Testis (tissue), 3 donors: ENCODE results near the gene LRRC26. TPM values are rescaled to one million over a fixed set of nuclear protein-coding genes. Genes with fewer than 3 reads are reported as not detected.

Experiments
- DNase-seq: peaks from one replicate; pipeline ENCODE4 v3.0.0-alpha.2; 2019
- H3K27ac ChIP-seq, 2 donors: fragments of 200-600 bp; sonication (generic); one replicate each; pipeline ENCODE4 v1.5.1; 2019
- H3K27me3 ChIP-seq: fragments of 200-600 bp; sonication (generic); one replicate; pipeline ENCODE4 v1.5.1; 2019
- H3K36me3 ChIP-seq: fragments of 200-600 bp; sonication (generic); one replicate; pipeline ENCODE4 v1.5.1; 2017; ENCODE audit warnings: low read depth; ENCODE audit errors: missing control alignments
- H3K4me1 ChIP-seq: fragments of 200-600 bp; sonication (generic); one replicate; pipeline ENCODE4 v1.5.1; 2019
- H3K4me3 ChIP-seq, 2 donors: fragments of 200-600 bp; sonication (generic); one replicate each; pipeline ENCODE4 v1.5.1; 2017 to 2019
- H3K9me3 ChIP-seq: fragments of 200-600 bp; sonication (generic); one replicate; pipeline ENCODE4 v1.5.1; 2017
- CTCF ChIP-seq, 3 experiments: fragments of 450-650 bp in 2 of 3; fragments of 200-600 bp in 1 of 3; sonication (generic) in 1 of 3; IDR thresholded peaks; one replicate each; pipeline ENCODE4 v1.5.1; 2016 to 2019; ENCODE audit warnings: antibody characterized with exemption in 3 of 3, mild to moderate bottlenecking in 2 of 3, moderate library complexity in 1 of 3
- POLR2A ChIP-seq: fragments of 450-650 bp; IDR thresholded peaks from one replicate; pipeline ENCODE4 v1.6.1; 2017; ENCODE audit warnings: antibody characterized with exemption, mild to moderate bottlenecking, moderate library complexity
- WGBS, 2 donors: methylation state at CpG; one replicate each; pipeline ENCODE4 v1.1.5; 2018; 5-methylcytosine and 5-hydroxymethylcytosine counted together
- intact Hi-C: fragments of 100-400 bp; cut with DNase I; formaldehyde crosslinking; loops from one replicate; pipeline ENCODE4 v1.15.1; 2023; ENCODE audit warnings: low total_unique reads
- polyA plus RNA-seq: library from polyadenylated mRNA; stranded (reverse); fragments of 350-450 nt; fragmentation: Illumina TruSeq; extraction: RNeasy Lipid Tissue Mini Kit (QIAGEN cat#74804); gene quantifications from one replicate; pipeline ENCODE4 v1.2.3, GENCODE V29; 2014; ENCODE audit warnings: low read depth, low replicate concordance; ENCODE audit not compliant: insufficient read depth
- total RNA-seq, 2 donors: library from RNA; depleted of rRNA; stranded (reverse); fragments of >200 nt; gene quantifications; one replicate each; pipeline ENCODE4 v1.2.3, GENCODE V29; 2016

The LRRC26 gene
- total and polyA plus RNA-seq, 3 donors from 2014 or later: 2.4 to 5.1 TPM; not detected in 1

- DNase-seq: no peak
- intact Hi-C loops: no loop called here
- H3K4me1 ChIP-seq: peaks cover 40% of the 10 kb centered on the region
- no peak overlapping the region for H3K27ac ChIP-seq
- 56% methylated on average over 11 of the region's 11 CpGs; no CpG with 5 or more reads in 1 of the 2 donors for WGBS, 2 donors
- no peak overlapping the region for H3K4me3 ChIP-seq
- no peaks in the 10 kb centered on the region for H3K36me3 ChIP-seq
- no peak for TF ChIP-seq CTCF (IDR thresholded peaks at IDR 0.05)
- no peak for TF ChIP-seq POLR2A
- H3K9me3 ChIP-seq: no peaks in the 10 kb centered on the region
- H3K27me3 ChIP-seq: no peaks in the 10 kb centered on the region
Measured at GRCh38 chr9:137198902-137199283, 29.0 kb upstream of the LRRC26 start.

- H3K36me3 ChIP-seq: no peaks in the 10 kb centered on the region
- H3K4me3 ChIP-seq: no peak overlapping the region
- H3K4me1 ChIP-seq: peaks cover 36% of the 10 kb centered on the region
- no peak for DNase-seq
- TF ChIP-seq POLR2A (no peak), CTCF (IDR thresholded peaks at IDR 0.05) (no peak)
- no peak overlapping the region for H3K27ac ChIP-seq
- intact Hi-C loops: no loop called here
- H3K9me3 ChIP-seq: no peaks in the 10 kb centered on the region
- 70 to 84% methylated on average over 7 to 19 of the region's 19 CpGs for WGBS, 2 donors
- H3K27me3 ChIP-seq: no peaks in the 10 kb centered on the region
Measured at GRCh38 chr9:137198051-137198901, 28.4 kb upstream of the LRRC26 start.

- no peaks in the 10 kb centered on the region for H3K36me3 ChIP-seq
- H3K4me3 ChIP-seq: no peak overlapping the region
- intact Hi-C loops: no loop called here
- H3K27ac ChIP-seq: no peak overlapping the region
- 85 to 88% methylated on average over 19 to 21 of the region's 21 CpGs for WGBS, 2 donors
- TF ChIP-seq CTCF (IDR thresholded peaks at IDR 0.05): no peak
- no peak for TF ChIP-seq POLR2A
- H3K9me3 ChIP-seq: no peaks in the 10 kb centered on the region
- no peaks in the 10 kb centered on the region for H3K27me3 ChIP-seq
- DNase-seq: no peak
- peaks cover 24% of the 10 kb centered on the region for H3K4me1 ChIP-seq
Measured at GRCh38 chr9:137195525-137196220, 25.8 kb upstream of the LRRC26 start.

GRCh38 chr9:137194909-137195308 is 25.1 kb upstream of the LRRC26 start:
- Histone ChIP-seq H3K4me3 (no peak overlapping the region), H3K27me3 (no peaks in the 10 kb centered on the region), H3K27ac (no peak overlapping the region), H3K4me1 (peaks cover 26% of the 10 kb centered on the region), H3K9me3 (no peaks in the 10 kb centered on the region), H3K36me3 (no peaks in the 10 kb centered on the region)
- WGBS, 2 donors: 70 to 89% methylated on average over 6 to 10 of the region's 10 CpGs
- intact Hi-C loops: no loop called here
- TF ChIP-seq POLR2A (no peak), CTCF (IDR thresholded peaks at IDR 0.05) (no peak)
- no peak for DNase-seq
